K562 (cell line): ENCODE data around the gene NTM.

Experiments used
- CTCF ChIP-seq, 3 experiments: IDR thresholded peaks in 2 of 3; conservative IDR thresholded peaks in 1 of 3; 2 replicates each; pipeline ENCODE4 v1.5.1; 2011 to 2012; ENCODE audit warnings: low read length in 3 of 3, mild to moderate bottlenecking in 3 of 3, control low read depth in 2 of 3, improper control_type of control experiment in 1 of 3, inconsistent platforms in 1 of 3, low read depth in 1 of 3, mixed read lengths in 1 of 3, moderate library complexity in 1 of 3; ENCODE audit not compliant: insufficient read depth in 2 of 3
- E2F3 ChIP-seq: fragments of 250-450 bp; sonication (Bioruptor Pico); IDR thresholded peaks from 2 replicates; pipeline ENCODE4 v1.4.0; 2020; ENCODE audit warnings: mild to moderate bottlenecking
- ELF1 ChIP-seq: fragments of 200-800 bp; sonication (Bioruptor generic); IDR thresholded peaks from 2 replicates; pipeline ENCODE4 v1.6.1; 2016; ENCODE audit warnings: missing genetic modification characterization, missing compliant biosample characterization
- PHF8 ChIP-seq: fragments of 200-600 bp; sonication (generic); IDR thresholded peaks from 2 replicates; pipeline ENCODE4 v1.6.1; 2012; ENCODE audit warnings: mixed run types, mild to moderate bottlenecking, inconsistent platforms, low read length, moderate library complexity, borderline replicate concordance
- POLR2AphosphoS5 ChIP-seq: IDR thresholded peaks from 2 replicates; pipeline ENCODE4 v1.6.1; 2011; ENCODE audit warnings: mild to moderate bottlenecking, low read depth, low read length, moderate library complexity; ENCODE audit not compliant: control insufficient read depth, insufficient read depth
- RFX5 ChIP-seq: IDR thresholded peaks from 2 replicates; pipeline ENCODE4 v1.6.1; 2011; ENCODE audit warnings: low read depth, mild to moderate bottlenecking, improper control_type of control experiment, low read length
- SP1 ChIP-seq: sonication (generic); formaldehyde crosslinking; IDR thresholded peaks from 2 replicates; pipeline ENCODE4 v1.8.1; 2022; ENCODE audit warnings: mild to moderate bottlenecking, missing genetic modification reagents
- USF2 ChIP-seq: sonication (generic); formaldehyde crosslinking; IDR thresholded peaks from 2 replicates; pipeline ENCODE4 v1.5.0; 2020; ENCODE audit warnings: missing genetic modification reagents
- ZNF561 ChIP-seq: fragments of 450-650 bp; formaldehyde crosslinking; conservative IDR thresholded peaks from 2 replicates; pipeline ENCODE4 v1.4.0; 2020; ENCODE audit warnings: mild to moderate bottlenecking, moderate library complexity

GRCh38 chr11:131642756-131643531, 272.5 kb downstream of the NTM start:
- TF ChIP-seq USF2 (no peak), ELF1 (tag) (no peak), SP1 (no peak), RFX5 (no peak), PHF8 (no peak), CTCF (IDR thresholded peaks at IDR 0.05 in 2 of 3, conservative IDR thresholded peaks at IDR 0.05 in 1 of 3; ENCODE audit: insufficient read depth in 2 of 3, low read depth in 1 of 3, low read length in 3 of 3) (no peak), POLR2AphosphoS5 (no peak), ZNF561 (CRISPR knock-in tag) (no peak), E2F3 (CRISPR knock-in tag) (no peak)
